ENCODE results near the gene CARM1.
"Not testable (repeated sequence)": the region's sequence is repeated elsewhere in the genome, so short reads cannot be mapped to it uniquely, and the experiment has no call there.

Gene CARM1

DNA sequence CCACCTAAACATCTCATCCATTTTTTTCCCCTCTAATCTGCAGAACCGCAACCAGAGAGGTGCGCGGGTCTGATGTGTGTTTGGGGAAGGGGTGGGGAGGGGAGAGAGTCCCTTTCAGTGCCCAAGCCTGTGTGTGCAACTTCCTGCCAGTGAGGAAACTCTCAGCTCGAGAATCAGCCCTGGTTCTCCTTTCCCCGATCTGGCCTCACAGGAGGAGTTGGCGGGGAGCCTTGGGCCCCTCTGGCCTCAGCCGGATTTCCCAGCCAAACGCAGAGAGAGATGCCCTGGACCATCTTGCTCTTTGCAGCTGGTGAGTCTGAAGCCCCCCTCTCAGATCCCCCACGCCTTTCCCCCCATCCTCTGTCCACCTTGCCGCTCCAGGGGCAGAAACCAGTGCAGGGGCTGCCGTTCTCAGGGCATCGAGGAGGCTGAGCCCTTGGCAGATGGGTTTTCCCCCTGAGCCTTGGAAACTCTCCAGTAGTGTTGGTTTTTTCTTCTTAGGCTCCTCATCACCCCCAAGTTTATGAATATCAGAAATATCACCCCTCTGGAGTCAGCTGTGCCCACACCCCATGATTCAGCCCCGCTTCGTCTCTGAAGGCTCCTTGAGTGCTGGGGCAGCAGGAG is 23.0 kb upstream of the CARM1 start, which contains the start of gene C19orf38:
Gene C19orf38 (plus strand): TSS at position 186 of the 627 bp plus-strand sequence. CDS start 94 bp downstream, at position 280.
- no peak for DNase-seq

- no peak for DNase-seq
Measured at GRCh38 chr19:10850631-10851030, 20.7 kb upstream of the CARM1 start.

DNA sequence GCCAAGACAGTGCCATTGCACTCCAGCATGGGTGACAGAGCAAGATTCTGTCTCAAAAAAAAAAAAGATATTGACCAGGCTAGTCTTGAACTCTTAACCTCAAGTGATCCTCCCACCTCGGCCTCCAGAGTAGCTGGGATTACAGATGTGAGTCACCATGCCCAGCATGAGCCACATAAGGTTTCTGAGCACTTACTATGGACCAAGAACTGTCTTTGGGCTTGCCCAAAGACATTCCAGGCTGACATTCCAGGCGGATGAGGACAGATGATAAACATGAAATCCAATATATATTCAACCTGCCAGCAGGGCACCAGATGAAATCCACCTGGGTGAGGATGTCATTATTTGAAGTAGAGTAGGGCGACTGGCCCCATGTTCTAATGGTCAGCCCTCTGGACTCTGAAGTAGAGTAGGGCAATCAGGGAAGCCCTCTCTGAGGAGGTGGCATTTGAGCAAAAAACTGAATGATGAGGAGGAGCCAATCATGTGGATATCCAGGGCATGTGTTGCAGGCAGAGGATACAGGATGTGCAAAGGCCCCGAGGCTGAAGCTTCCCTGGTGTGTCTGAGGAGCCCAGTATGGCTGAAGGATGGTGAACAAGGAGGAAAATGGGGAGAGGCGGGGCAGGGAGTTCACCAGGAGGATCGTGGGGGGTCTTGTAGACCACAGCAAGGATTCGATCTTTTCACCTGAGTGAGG is 19.1 kb upstream of the CARM1 start:
- no peak for DNase-seq

DNA sequence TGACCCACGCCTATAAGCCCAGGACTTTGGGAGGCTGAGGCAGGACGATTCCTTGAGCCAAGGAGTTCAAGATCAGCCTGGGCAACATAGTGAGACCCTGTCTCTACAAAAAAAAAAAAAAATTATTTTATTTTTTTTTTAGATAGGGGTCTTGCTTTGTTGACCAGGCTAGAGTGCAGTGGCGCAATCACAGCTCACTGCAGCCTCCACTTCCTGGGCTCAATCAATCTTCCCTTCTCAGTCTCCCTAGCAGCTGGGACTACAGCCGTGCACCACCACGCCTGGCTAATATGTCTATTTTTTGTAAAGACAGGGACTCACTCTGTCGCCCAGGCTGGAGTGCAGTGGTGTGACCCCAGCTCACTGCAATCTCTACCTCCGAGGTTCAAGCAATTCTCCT is 18.4 kb upstream of the CARM1 start:
- no peak for DNase-seq

DNA sequence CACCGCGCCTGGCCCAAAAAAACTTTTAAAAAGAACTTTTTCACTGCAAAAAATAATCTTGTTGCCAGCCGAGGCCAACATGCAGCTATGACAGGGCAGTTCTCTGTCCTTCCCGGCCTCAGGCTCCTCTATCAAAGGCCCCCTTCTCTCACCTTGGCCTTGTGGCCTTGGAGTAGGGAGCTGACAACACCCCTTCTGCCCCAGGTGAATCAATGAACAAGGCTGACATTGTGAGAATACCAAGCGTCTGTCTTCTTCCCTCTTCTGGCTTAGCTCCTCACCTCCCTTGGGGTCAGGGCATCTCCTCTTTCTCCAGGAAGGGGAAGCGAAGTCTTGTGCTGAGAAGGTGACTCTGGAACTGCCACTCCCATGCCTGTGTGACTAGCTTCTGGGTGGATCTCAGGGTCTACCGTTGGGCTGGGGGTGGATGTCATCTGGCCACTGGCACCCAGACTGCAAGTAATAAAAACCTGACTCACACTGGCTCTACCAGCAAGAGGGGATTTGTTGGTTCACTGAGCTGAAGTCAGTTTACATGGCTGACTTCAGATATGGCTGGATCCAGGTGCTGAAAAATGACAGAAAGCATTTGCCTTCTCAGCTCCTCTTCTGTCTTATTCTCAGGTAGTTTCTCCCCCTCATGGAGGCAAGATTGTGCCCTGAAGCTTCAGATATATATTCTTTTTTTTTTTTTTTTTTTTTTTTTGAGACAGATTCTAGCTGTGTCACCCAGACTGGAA is 16.8 kb upstream of the CARM1 start:
- DNase-seq, result no peak

DNA sequence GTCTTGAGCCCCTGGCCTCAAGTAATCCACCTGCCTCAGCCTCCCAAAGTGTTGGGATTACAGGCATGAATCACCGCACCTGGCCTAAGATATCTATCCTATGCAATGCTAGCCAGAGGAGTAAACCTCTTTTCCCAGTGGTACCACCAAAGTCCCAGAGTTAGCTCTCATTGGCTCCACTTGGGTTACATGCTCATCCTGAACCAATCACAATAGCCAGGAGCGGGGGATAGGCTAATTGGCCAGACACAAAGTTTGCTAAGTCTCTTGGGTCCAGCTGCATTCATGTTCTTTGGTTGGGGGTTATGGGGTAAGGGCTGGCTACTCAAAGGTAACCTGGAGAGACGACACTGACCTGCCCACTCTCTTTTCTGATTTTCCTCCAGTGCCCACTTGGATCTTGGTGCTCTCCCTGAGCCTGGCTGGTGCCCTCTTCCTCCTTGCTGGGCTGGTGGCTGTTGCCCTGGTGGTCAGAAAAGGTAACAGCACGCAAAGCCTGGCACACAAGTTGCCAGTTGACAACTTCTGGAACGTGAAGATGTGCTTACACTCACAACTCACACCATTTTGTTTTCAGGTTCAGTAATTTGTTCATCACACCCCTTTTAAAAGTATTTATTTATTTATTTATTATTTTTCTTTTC is 15.4 kb upstream of the CARM1 start:
- no peak for DNase-seq

DNA sequence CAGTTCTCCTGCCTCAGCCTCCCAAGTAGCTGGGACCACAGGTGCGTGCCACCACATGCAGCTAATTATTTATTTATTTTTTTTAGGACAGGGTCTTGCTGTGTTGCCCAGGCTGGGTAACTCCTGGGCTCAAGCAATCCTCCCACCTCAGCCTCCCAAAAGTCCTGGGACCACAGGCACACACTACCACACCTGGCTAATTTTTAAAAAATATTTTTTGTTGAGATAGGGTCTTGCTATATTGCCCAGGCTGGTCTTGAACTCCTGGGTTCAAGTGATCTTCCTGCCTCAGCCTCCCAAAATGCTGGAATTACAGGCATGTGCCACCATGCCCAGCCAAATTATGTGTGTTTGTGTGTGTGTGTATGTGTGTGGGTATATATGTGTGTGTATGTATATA is 14.5 kb upstream of the CARM1 start:
- DNase-seq, result not testable (repeated sequence)

DNA sequence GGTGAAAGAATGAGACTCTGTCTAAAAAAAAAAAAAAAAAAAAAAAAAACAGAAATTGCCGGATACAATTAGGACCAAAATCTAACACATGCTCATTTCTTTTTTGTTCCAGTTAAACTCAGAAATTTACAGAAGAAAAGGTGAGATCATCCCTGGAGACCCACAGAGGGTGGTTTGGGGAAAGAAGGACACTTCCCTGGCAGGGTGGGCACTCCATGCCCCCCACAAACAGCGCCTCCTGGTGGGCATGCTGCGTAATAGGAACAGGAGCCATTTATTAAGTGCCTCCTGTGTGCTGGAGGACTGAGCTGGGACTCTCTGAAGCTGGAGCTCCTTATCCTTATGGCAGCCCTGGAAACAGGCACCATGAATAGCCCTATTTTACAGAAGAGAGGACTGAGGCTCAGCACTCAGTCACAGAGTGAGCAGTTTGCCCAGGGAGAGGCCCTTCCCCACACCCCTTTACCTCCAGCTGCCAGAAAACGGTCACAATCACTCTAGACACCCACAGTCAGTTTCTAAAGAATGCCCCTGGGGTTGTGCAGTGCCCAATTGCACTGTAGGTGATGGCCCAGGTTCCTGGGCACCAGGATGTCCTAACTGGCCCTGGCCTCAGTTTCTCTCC is 13.0 kb upstream of the CARM1 start:
- peak in 1 of 2 experiments; percentile 23 for DNase-seq

DNA sequence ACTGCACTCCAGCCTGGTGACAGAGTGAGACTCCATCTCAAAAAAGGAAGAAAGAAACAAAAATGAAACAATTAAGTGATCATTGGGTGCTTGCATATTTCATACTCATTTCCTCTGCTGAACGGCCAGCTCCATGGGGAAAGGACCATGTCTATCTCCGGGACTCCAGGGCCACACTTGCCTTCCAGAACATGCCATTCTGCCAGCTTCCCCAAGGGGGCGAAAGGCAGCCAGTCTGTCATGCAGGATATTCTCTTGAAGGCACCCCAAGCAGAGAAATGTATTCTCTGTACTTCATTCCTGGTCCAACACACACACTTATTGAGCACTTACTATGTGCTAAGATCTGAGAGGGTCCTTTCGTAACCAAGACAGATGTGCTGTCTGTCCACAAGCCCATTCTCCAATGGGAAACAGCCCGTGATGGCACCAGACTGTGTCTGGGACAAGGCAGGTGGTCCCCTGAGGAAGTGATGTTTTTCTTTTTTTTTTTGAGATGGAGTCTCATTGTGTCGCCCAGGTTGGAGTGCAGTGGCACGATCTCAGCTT is 10.2 kb upstream of the CARM1 start:
- DNase-seq, result no peak

DNA sequence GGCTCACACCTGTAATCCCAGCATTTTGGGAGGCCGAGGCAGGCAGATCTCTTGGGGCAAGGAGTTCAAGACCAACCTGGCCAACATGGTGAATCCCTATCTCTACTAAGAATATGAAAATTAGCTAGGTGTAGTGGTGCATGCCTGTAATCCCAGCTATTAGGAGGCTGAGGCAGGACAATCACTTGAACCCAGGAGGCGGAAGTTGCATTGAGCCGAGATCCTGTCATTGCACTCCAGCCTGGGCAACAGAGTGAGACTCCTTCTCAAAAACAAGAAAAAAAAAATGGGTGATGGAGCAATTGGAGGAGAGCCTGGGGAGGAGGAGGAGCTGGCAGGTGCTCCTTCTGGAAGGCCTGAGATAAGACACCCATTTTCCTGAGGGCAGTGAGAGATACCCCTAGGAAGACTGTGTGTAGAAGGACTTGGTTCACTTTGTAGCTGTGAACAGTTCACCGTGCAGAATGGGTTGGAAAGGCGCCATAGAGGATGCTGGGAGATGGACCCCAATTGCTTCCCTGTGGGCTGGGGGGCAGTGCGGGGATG is 8.7 kb upstream of the CARM1 start:
- no peak for DNase-seq

- DNase-seq, result no peak
Measured at GRCh38 chr19:10863107-10863717, 8.1 kb upstream of the CARM1 start.

GRCh38 chr19:10864538-10864899 is 6.8 kb upstream of the CARM1 start:
- DNase-seq, result peak; percentile 41 to 69

DNA sequence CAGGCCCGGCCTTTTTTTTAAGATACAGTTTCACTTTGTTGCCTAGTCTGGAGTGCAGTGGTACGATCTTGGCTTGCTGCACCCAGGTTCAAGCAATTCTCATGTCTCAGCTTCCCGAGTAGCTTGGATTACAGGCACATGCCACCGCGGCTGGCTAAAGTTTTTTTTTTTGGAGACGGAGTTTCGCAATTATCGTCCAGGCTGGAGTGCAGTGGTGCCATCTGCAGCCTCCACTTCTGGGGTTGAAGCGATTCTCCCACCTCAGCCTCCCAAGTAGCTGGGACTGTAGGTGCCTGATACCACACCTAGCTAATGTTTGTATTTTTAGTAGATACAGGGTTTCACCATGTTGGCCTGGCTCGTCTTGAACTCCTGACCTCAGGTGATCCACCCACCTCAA is 4.9 kb upstream of the CARM1 start:
- DNase-seq, result no peak

GRCh38 chr19:10868872-10869547 is 2.3 kb upstream of the CARM1 start:
- DNase-seq, result no peak

- not testable (repeated sequence) for DNase-seq
Measured at GRCh38 chr19:10869872-10870311, 1.5 kb upstream of the CARM1 start.

DNA sequence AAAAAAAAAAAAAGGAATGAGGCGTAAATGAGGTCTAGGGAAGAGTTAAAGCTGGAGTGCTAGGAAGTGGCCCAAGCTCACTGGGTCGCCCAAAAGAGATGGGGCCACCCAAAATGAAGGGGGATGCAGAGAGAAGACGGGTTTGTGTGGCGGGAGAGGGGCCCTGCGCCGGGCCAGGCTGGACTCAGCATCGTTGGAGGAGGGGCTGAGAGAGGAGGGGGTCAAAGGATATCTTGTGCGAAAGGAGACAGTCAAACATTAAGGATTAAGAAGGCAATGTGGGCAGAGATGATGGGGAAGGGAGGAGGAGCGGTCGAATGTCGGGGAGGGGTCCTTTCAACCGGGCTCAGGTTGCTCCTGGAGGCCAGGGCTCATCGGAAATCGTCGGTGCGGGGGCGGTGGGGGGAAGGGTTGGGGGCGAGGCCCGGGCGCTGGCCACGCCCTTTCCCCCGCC is 825 bp upstream of the CARM1 start:
- DNase-seq, result no peak

DNA sequence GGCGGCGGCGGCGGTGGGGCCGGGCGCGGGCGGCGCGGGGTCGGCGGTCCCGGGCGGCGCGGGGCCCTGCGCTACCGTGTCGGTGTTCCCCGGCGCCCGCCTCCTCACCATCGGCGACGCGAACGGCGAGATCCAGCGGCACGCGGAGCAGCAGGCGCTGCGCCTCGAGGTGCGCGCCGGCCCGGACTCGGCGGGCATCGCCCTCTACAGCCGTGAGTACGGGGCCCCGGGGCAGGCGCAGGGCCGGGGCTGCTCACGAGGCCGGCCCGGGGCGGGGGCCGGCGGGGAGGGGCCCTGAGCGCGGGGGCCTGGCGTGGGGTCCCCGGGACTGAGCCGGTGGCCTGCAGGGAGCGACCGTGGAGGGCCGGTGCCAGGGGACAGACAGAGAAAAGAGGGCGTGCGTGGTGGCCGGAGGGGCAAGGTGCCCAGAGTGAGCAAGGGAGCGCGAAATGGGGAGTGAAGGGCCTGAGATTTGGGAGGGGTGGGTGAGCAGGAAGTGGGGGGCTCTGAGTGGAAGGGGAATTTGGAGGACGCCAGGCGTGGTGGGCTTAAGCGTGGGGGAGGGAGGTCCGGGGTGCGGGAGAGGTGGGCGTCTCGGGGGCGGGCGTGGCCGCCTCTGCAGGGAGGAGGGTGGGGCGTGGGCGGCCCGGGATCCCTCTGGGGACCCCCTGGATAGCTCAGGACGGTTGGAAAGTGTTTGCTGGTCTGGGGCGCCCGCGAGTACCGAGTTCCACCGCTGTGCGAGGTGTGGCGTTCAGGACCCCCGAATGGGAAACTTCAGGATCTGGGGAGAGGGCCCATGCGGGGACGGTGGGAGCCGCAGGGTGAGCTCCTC is 575 bp downstream of the CARM1 start:
- DNase-seq, result no peak

GRCh38 chr19:10872546-10873107 is 1.3 kb downstream of the CARM1 start:
- no peak for DNase-seq

DNA sequence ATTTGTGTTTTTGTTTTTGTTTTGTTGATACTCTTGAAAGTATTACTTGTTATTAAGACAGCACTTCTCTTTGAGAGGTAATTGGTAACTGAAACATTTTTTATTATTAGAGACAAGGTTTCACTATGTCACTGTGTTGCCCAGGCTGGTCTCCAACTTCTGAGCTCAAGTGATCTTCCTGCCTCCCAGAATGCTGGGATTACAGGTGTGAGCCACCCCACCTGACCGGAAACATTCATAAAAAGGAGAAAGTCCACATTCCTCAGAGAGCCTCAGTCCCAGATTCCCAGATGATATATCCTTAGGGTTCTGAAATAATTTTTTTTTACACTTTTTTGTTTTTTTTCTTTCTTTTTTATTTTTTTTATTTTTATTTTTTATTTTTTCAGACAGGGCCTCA is 2.7 kb downstream of the CARM1 start:
- no peak for DNase-seq

All from NCI-H1930 (cell line).